Forelimb muscle (tissue), 1 donor: ENCODE data around the gene VMAC. TPM values are rescaled to one million over a fixed set of nuclear protein-coding genes. Genes with fewer than 3 reads are reported as not detected.

Experiments
- DNase-seq: peaks from one replicate; pipeline ENCODE4 v3.0.0-alpha.2; 2013; ENCODE audit warnings: low read depth
- polyA plus RNA-seq: library from polyadenylated mRNA; unstranded; fragments of 120-200 nt; gene quantifications from one replicate; pipeline ENCODE4 v1.2.1, GENCODE V29; 2013; ENCODE audit not compliant: insufficient read length

The VMAC gene
- polyA plus RNA-seq, 1 donor: 4.3 TPM

DNA sequence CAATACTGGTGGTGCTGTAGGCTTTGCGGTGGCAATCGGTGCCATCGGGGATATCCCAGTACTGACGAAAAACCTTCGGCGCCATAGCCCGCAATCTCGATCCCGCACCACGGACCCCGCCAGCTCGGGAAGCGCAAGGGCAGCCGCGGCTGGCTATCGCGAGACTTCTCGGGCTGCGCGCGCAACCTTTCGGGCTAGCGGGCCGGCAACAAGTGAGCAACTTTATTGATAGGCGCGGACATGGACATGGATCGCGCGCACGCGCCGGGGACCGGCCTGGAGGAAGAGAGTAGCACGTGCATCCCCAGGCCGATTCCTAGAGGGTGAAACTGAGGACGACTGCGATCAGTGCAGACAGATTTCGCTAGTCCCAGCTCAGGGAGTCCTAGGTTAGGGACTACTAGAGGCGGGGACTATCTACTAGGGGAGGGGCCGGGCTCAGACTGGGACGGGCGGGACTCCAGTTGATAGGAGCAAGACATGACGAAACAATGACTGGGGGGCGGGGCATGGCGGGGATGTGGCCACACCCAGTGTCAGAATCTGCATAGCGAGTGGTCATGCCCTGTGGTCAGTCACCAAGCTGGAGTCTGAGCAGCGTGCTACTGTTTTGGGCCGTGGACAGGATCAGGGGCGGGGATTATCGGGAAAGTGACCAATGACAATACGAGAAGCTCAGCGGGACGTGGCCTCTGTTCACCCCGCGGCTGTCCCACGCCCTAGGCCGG, 884 bp upstream of the VMAC start, which contains the start of gene NDUFA11:
TSS of gene NDUFA11 (minus strand) at position 167 of the 728 bp plus-strand sequence. CDS start at position 85, 82 bp downstream.
- peak; percentile 74 for DNase-seq

DNA sequence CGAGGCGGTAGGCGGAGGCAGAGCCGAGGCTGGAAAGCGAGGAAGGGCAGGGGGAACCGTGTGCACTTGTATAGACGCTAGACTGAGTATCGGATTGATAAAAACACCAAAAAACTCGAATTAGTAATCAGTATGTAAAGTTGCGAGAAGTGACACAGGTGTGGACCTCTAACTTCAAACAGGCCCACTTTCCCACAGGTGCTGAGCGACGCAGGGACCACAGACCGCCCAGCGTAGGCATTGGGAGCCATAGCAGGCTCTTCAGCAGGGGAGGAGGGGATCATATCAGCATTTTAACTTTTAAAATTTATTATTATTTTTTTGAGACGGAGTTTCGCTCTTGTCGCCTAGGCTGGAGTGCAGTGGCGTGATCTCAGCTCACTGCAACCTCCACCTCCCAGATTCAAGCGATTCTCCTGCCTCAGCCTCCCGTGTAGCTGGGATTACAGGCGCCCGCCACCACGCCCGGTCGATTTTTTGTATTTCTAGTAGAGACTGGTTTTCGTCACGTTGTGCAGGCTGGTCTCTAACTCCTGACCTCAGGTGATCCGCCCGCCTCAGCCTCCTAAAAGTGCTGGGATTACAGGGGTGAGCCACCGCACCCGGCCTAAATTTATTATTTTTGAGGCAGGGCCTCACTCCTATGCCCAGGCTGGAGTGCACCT, 574 bp downstream of the VMAC start:
- DNase-seq: no peak

- no peak for DNase-seq
Observed at GRCh38 chr19:5907241-5907640, 2.6 kb downstream of the VMAC start.

DNA sequence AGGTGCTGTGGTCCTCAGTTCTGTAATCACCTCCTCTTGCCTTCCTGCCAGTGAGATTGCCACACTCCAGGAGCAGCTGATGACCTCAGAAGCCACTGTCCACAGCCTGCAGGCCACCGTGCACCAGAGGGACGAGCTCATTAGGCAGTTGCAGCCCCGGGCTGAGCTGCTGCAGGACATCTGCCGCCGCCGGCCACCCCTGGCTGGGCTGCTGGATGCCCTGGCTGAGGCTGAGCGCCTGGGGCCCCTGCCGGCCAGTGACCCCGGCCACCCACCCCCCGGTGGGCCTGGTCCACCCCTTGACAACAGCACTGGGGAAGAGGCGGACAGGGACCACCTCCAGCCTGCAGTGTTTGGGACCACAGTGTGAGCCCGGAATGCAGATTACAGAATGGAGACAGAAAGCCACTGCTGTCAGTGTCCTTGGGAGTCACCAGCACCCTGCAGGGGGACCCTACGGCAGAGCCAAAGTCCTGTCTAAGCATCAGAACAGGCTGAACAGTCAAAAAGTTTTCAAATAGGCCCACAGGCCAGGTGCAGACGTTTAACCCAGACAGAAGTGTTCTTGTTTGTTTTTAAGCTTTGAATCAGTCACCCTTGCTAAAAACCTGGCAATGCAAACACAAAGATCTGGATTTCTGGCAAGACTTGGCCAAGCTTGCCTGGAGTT, 4.2 kb downstream of the VMAC start:
- no peak for DNase-seq

- DNase-seq: no peak
Observed at GRCh38 chr19:5910638-5910907, 5.9 kb downstream of the VMAC start.

DNA sequence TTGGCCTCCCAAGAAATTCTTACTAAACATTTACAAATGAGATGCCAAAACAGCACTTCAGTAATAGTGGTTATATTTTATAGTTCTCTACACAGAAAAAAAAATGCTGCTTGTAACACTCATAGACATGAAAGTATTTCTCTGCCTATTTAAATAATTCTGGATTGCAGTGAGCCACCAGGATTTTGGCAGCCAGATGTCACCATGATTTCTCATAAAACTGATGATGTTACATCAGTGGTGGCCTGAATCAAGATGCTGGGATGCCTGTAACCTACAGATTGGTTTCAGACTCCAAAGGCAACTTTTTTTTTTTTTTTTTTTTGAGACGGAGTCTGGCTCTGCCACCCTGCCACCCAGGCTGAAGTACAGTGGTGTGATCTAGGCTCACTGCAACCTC, 6.7 kb downstream of the VMAC start:
- DNase-seq: no peak

- no peak for DNase-seq
Observed at GRCh38 chr19:5913739-5914357, 9.2 kb downstream of the VMAC start, which contains the start of gene CAPS. CAPS (plus strand) TSS chr19:5914254; CDS start chr19:5914407, 153 bp downstream.

- DNase-seq: no peak
Observed at GRCh38 chr19:5914358-5914774, 9.7 kb downstream of the VMAC start.

DNA sequence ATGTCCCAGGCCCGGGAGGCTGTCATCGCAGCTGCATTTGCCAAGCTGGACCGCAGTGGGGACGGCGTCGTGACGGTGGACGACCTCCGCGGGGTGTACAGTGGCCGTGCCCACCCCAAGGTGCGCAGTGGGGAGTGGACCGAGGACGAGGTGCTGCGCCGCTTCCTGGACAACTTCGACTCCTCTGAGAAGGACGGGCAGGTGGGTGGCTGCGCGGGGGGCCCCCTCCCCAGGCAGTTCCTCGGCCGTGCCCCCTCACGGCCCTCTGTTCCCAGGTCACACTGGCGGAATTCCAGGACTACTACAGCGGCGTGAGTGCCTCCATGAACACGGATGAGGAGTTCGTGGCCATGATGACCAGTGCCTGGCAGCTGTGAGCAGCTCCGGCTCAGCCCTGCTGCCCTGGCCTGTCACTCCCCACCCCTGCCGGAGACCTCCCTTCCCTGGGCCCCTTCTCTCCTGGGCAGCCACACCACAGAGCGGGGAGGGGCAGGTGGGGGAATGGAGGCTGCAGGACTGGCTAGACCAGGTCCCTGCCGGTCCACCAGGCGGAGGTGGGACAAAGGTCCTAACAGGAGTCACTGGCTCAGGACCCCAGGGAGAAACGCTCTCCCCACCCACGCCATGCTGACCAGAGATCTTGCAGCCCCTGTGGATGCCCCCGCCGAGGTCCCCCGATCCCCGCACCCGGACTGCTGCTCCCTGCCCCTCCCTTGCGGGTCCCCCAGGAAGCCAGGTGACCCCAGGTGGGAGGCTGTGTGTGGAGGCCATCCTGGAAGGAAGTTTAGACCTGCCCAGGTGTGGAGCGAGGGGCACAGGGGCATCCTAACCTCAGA, 10.5 kb downstream of the VMAC start:
- no peak for DNase-seq

- no peak for DNase-seq
Observed at GRCh38 chr19:5915782-5916165, 11.1 kb downstream of the VMAC start.

DNA sequence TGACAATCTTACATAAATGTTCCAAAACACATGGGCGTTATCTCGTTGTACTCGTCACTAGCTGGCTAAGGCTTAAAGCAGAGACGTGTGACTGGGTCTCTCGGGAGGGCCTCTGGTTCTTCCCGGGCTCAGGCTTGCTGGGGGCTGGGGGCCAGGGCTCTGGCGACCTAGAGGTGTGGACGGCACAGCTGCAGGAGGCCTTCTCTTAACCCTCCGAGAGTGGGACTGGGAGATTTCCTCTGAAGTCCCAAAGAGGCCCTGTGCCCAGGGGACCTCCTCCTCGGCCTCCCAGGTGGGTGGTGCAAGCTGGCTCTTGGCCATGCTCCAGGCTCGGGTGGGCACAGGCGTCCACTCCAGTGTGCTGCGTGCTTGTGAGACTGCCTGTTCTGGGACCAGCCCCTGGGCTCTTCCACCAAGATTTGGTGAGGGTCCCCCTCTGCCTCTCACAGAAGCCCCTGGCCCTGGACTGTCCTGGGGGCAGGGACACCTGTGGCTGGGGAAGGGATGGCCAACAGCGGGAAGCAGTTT, 11.6 kb downstream of the VMAC start:
- DNase-seq: peak; percentile 35

DNA sequence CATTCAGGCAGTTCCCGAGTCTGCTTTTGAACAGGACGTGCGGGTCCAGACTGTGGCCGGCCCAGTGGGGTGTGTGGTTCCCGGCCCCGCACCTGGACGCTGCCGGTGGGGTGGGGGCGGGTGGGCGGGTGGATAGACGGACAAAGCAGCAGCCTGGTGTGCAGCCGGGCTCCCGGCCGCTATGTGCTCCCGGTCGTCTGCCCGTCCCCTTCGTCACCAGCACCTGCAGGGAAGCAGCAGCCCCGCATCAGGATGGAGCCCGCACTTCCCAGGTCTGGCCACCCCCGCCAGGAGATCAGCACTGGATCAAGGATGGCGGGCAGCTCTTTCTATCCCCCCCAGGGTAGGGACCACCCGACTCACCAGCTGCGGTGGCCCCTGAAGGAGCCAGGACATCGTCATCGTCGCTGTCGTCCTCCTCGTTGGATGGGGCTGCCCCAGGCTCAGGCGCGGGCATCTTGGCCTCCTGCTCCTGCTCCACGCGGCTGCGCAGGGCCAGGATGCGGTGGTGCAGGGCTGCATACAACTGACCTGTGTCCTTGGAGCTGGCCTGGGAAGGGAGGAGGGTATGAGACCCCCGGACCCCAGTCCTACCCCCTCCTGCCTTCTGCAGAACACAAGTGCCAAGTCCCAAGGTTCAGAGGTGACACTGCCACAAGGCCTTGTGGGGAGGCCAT, 12.9 kb downstream of the VMAC start:
- no peak for DNase-seq

DNA sequence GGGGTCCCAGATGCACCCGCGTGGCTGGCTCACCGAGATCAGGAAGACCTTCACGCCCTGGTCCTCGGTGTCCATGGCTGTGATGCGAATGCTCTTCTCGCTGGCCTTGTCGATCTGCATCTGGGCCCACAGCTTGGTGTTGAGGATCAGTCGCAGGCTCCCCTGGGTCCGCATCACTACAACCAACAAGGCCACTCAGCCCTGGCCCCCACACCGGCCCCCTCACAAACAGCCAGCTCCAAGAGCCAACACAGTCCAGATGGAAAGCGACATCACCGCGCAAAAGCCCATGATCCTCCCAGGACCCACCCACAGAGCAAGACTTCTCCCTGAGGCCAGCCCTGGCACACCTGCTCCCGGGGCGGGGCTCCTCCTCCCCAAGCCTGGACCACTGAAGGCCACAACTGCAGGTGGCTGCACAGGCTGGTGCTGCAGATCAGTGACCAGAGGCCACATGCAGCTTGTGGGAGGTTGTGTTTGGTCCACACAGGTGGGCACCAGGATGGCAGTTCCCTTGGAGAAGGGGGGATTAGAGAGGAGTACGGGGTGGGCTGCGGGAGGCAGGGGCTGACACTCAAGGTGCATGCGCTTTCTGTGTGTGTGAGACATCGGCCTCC, 13.9 kb downstream of the VMAC start:
- no peak for DNase-seq

- no peak for DNase-seq
Observed at GRCh38 chr19:5921516-5922160, 17.0 kb downstream of the VMAC start.

- no peak for DNase-seq
Observed at GRCh38 chr19:5922161-5922545, 17.5 kb downstream of the VMAC start.

- DNase-seq: no peak
Observed at GRCh38 chr19:5923356-5923755, 18.7 kb downstream of the VMAC start.

DNA sequence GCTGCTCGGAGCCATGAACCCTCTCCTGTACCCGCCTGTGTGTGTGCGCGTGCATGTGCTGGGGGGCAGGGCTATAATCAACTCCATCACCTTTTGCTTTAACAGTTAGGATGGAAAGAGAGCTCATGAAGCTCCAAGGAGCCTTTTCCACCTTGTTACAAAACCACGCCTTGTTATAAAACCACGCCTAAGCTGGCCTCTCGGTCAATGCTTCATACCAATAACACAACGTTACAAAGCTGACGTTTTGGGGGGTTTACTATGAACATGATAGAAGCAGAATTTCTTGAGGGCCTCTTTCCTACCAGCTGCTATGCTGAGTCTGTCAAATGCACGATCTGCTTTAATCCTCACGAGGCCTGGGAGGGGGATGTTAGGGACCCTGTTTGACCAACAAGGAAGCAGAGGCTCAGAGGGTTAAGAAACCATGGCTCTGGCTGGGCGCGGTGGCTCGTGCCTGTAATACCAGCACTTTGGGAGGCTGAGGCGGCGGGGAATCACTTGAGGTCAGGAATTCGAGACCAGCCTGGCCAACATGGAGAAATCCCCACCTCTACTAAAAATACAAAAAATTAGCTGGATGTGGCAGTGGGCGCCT, 21.3 kb downstream of the VMAC start:
- no peak for DNase-seq

- DNase-seq: peak; percentile 79
Observed at GRCh38 chr19:5926641-5927440, 22.2 kb downstream of the VMAC start.

DNA sequence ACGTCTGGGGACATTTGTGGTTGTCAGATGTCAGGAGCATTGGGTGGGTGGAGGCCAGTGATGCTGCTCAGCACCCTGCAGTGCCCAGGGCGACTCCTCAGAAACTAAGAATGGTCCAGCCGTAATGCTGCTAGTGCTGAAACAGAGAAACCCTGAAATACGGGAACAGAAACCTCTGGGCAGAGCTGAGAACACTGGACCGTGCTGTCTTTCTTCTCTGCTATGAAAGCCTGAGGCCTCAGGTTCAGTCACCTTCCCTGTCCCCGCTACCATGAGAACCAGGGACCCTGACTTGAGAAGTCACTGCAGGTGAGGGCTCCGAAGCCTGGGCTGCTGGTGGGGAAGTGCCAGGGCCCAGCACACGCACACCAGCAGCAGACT, 22.8 kb downstream of the VMAC start:
- DNase-seq: no peak
